Endometrial microvascular endothelial cells (primary cell): ENCODE results near the gene SYT2. TPM values are rescaled to one million over a fixed set of nuclear protein-coding genes. Genes with fewer than 3 reads are reported as not detected.
"Not testable (repeated sequence)": the region's sequence is repeated elsewhere in the genome, so short reads cannot be mapped to it uniquely, and the experiment has no call there.

Source experiments
- in situ Hi-C: cut with HindIII; loops from 2 replicates; pipeline ENCODE4 v1.10.0; 2017; ENCODE audit warnings: low sequenced_read_pairs, low pct_unique_long_range_greater_than_20kb; ENCODE audit errors: inconsistent ontology term
- total RNA-seq: library from RNA; depleted of rRNA; stranded (reverse); fragments of >200 nt; gene quantifications from one replicate; pipeline ENCODE4 v1.2.3, GENCODE V29; 2015; ENCODE audit errors: inconsistent ontology term

Gene SYT2
- total RNA-seq, 1 donor from 2014 or later = not detected

DNA sequence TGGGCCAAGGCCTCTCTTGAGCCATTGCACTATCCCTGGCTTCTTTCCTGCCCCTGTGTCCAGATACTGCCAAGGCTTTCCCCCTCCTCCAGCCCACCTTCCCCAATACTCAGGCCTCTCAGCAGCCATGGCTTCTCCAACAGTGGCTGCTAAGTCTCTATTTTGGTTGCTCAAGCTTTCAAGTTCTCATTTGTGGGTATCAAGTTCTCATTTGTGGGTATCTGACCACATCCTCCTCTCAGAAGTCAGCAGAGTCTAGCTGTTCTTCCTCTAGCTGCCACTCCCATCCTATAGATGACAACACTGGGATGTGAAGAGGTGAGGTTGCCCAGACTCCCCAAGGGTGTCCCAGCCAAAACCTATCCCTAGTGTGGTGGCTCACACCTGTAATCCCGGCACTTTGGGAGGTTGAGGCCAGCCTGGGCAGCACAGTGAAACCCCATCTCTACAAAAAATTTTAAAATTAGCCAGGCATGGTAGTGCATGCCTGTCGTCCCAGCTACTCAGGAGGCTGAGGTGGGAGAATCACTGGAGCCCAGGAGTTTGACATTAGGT, 80.9 kb downstream of the SYT2 start:
- in situ Hi-C loops = not testable (repeated sequence)

DNA sequence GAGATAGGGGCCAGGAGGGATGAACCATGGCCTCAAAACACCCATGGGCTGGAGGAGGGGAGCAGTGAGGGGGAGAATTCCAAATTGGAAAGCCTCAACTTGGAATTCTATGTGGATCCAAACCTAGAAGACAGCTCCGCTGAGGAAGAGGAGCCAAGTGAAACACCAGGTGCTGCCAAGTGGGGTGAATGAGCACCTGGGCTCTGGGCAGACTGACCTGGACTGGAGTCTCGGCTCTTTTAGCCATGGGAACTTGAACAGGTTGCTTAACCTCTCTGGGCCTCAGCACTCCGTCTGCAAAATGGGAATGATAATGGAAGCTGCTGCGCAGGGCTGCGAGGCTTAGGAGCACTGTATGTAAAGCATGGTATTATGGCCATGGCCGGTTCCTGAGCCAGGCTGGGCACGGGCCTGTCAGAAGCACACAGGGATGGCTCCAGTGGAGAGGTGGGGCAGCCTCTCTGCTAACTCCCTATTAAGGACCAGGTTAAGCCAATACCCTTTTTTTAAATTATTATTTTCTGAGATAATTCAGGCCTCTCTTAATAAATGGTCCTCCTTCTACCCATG, 81.5 kb downstream of the SYT2 start:
- in situ Hi-C loops = no loop called here

DNA sequence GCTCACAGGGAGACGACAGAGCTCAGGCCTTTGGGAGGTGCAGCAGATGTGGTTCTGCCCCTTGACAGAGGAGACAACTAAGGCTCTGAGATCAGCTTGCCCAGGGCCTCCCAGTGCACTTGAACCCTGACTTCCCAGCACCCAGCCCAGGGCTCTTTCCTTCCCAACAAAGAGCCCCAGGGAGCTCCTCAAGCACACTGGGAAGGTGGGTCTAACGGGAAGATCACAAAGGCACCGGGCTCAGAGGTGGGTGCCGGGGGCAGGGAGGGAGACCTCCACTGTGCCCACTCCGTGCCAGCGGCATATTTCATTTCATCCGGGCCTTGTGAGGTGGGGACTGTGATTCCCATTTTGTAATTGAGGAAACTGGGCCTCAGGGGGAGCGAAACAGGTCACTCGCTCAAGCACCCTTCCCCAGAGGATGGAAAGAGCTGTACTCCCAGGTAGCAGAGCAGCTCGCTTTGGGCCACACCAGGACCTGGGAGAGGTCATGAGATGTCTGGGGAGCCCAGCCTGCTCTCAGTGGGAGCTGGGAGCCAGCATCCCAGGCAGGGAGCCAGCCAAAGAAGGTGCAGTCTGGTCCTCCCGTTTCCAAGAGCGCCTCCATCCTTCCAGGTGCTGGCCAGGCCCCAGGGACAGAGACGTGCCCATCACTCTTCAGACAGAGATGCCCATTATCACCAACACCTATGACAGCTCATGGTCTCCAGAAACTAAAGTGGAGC, 82.3 kb downstream of the SYT2 start:
- in situ Hi-C loops = no loop called here

DNA sequence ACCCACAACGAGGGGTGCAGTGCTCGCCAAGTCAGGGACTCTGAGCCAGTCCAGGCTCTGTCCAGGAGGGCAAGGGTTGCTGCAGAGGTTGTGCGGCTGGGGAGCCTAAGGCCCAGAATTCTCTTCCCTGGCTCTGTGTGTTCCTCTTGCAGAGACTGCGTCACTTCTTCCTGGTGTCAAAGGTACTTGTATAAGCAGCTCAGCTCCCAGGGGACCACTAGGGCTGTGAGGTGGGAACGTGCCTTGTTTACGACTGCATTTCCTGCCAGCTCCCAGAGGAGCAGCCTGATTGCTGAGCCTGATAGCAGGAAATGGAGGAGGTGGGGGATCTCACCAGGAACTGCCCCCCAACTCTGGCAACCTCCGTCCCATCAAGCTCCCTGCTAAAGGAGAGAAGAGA, 83.2 kb downstream of the SYT2 start:
- in situ Hi-C loops = not testable (repeated sequence)

DNA sequence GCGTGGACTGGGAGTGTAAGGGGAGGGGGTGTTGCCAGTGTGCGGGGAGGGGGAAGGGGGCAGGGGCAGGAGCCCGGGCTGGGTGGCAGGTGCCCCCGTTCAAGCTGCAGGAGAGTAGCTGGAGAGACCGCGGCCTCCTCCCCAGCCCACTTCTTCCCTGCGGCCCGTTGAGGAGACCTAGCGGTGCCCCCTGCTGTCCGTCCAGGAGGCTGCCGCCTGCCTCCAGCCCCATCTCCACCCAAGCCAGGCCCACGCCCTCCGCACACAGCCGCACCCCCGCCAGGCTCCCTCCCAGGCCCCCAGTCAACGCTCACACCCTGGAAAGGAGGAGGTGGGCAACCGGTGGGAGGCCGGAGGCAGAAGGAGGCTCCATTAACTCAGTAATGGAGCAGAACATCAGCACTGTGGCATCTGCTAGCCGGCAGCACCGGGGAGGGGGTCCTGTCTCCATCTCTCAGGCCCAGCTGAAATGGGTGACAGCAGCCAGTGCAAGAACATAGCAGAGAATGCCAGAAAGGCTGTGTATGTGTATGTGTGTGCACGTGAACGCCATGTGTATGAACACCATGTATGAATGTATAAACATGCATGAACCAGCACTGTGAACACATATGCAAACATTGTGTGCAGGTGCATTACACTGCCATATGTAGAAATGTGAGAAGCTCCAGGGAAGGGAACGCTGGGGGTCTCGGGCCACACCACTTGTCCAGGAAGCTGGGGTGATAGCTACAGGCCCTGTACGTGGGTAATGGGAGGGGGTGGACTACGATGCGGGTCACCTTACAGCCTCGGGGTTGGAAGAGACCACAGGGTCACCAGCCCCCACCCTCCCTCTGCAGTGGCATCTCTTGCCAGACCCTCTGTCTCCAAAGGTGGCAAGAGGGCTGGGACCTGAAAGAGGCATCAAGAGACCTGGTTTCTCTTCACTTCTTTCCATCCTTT, 84.6 kb downstream of the SYT2 start:
- in situ Hi-C loops = no loop called here

DNA sequence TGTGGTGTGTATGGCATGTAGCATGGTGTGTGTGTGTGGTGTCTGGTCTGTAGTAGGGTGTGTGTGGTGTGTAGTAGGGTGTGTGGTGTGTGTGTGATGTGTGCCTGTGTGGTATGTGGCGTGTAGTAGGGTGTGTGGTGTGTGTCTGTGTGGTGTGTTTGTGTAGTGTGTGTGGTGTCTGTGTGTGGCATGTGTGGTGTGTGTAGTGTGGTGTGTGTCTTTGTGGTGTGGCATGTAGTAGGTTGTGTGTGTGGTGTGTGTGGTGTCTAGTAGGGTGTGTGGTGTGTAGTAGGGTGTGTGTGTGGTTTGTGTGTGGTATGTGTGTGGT, 85.5 kb downstream of the SYT2 start:
- in situ Hi-C loops = no loop called here

DNA sequence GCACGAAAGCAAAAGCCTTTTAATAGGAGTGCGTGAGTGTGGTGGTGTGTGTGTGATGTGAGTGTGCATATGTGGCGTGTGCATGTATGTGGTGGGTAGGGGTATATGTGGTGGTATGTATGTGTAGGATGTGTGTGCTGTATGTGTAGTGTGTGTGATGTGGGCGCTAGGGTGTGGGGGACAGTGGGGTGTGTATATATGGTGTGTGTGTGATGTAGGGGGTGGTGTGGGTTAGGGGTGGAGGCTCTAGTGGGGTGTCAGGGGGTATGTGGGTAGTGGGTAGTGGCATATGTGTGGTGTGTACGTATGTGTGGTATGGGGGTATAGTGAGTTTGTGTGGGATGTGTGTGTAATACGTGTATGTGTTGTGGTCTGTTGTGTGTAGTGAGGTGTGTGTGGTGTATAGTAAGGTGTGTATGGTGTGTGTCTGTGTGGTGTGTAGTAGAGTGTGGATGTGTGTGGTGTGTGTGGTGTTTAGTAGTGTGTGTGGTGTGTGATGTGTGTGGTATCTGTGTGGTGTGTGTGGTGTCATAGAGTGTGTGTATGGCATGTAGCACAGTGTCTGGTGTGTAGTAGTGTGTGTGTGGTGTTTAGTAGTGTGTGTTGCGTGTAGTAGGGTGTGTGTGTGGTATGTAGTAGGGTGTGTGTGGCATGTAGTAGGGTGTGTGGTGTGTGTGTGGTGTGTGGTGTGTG, 86.0 kb downstream of the SYT2 start:
- in situ Hi-C loops = no loop called here

DNA sequence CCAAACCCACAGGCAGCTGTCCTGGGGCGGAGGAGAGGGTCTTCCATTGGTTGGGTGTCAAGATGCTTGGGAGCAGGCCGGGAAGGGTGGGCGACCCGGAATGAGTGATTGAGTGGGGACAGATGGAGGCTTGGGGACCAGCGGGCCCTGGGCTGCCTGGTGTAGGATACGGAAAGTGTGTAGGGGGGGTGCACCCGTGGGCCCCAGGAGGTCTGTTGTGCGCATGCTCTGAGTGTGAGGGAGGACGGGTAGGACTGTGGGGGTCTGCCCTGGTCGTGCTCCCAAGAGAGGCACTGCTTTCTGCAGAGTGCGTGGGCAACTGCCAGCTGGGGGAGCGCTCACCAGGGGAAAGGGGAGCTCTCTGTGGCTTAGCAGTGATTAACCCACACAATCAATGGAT, 86.8 kb downstream of the SYT2 start:
- in situ Hi-C loops = not testable (repeated sequence)

DNA sequence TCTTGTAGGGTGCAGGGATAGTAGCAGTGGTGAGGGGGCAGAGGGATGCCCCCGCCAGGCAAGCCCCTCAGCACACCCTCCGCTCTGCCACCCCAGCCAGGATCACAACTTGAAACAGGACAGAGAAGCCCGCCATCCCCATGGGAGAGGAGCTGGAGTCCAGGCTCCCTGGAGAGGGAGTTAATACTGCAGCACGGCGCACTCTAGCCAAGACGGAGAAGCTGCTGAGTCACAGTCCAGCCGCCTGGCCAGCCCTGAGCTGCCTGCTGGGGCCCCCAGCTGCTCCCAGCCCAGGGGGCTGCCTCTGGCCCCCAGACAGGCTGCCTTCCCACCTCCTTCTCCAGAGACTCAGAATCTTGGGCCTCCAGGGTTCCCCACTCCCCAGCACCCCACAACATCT, 87.2 kb downstream of the SYT2 start:
- in situ Hi-C loops = no loop called here

DNA sequence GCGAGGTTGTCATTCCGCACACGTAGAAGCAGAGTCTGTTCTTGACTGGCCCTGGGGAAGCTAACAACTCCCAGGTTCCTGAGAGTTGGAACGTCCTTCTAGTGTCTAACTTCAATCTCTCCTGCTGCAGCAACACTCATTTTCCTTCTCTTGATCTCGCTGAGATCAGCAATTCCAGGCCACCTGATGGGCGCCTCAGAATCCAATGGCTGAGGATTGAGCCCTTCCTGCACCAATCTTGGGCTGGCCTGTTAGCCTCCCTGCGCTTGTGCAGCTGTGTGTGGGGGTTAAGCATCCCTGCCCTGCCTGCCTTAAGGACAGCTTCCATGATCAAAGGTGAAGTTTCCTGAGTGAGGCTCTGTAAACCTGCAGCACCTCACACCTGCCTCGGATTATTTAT, 87.9 kb downstream of the SYT2 start:
- in situ Hi-C loops = no loop called here

DNA sequence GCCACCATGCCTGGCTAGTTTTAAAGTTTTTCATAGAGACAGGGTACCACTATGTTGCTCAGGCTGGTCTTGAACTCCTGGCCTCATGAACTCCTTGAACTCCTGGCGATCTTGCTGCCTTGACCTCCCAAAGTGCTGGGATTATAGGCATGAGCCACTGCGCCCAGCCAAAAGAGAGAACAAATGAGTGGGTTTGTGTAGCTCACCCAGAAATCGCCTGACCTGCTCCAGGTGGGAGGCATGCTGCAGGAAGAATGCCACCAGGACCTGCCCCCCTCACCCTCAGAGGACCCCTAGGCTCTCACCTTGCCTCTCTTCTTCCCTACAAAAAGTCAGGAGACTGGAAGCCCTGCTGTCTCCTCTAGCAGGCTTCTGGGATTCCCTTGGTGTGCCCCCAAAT, 88.8 kb downstream of the SYT2 start:
- in situ Hi-C loops = no loop called here

DNA sequence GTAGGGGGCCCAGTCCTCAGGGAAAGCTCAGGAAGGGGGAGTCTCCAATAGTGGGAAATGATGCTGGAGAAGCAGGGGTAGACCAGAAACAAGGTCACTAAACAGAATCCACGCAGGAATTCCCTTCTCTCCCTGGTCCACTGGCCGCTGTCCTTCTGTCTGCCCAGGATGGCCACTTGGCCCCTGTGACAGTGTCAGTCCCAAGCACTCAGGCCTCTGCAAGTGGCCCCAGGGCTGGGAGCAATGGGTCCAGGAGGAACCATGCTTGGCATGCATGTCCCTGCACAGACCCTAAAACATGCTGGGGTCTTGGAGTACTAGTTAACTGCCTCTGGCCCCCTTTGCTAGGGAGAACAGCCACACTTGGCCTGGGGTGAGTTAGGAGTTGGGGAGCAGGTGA, 90.2 kb downstream of the SYT2 start:
- in situ Hi-C loops = not testable (repeated sequence)

DNA sequence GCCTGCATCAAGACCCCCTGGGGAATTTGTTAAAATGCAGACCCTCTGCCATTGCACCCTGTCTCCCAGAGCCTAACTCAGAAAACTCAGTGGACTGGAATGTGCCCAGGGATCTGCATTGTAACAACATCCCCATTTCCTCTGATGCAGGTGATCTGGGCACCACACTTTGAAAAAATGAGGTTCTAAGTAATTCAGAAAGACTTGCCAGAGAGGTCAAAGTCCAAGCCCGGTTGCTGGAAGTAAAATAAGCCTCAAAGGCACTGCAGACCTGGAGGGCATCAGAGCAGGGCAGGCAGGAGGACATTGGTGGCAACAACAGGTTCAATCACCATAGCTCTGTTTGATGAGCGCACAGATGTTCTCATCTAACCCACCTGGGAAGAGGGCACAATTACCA, 90.7 kb downstream of the SYT2 start:
- in situ Hi-C loops = no loop called here

DNA sequence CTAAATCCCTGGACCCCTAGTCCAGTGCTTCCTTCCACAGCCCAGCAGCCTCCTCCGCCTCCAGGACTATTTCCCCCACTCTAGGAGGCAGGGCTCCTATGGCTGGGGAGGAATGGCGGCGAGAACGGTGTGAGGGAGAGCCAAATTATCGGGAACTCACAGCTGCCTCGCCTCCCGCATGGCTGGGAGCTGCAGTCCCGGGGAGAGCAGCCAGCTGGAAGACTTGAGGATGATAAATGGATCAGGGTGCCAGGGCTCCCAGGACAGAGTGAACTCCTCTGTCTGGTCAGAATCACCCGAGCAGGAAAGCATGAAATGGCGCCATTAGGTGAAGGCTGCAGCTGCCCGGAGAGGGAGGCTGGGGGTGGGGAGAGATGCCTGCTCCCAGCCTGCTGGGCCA, 91.2 kb downstream of the SYT2 start:
- in situ Hi-C loops = not testable (repeated sequence)

DNA sequence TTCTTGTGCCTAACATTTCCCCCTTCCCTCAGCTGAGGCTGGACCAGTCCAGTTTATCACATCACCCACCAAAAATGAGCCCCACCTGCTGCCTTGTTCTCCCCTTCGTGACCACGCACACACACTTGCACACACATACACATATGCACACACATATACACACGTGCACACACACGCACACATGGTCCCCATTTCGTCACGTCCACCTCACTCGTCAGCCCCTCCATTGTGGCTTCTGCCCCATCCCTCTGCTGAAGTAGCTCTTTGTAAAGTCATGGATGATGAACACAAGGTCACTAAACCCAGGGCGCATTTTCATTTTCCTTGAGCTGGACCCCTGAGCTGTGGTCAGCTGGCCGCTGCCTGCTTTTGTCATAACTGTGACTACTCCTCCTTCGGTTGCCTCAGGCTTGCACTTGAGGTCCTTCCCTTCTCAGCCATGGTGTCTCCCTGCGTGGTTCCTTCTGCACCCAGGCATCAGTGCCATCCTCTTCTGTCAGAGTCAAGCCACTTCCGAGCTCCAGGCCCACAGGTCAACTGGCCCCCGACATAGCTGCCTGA, 93.8 kb downstream of the SYT2 start:
- in situ Hi-C loops = no loop called here

DNA sequence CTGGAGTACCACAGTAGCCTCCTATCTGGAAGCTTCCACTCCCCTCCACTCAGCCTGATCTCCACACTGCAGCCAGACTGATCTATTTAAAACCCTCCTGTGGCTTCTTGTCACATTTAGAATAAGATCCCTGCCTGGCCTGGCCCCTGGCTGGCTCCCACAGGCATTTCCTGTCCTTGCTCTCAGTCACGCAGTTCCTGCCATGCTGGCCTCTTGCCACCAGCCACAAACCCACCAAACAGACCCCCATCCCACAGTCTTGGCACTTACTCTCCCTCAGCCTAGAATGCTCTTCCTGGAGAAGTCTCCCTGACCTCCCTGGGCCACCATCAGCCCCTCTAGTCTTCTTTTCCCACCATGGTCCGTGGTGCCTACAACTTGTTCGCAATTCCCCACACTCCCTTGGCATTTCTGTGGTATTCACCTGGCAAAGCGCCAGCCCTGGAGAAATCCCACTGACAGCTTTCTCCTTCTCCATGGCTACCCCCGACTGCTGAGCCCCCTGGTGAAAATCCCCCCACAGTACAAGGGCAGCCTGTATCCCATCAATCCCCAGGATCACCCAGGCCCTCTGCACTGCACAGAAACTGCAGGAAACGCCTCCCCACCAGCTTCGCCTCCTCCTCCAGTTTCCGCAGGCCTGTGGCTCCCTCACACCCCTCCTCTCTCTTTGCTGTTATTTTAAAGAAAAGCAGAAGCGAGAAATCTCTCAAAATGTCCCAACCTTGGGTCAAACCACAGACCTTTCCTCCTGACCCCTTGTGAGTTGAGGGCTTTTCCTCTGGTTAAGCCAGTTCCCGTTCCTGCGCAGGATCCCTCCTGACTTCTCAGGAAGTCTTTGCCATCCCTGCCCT, 94.5 kb downstream of the SYT2 start:
- in situ Hi-C loops = no loop called here

DNA sequence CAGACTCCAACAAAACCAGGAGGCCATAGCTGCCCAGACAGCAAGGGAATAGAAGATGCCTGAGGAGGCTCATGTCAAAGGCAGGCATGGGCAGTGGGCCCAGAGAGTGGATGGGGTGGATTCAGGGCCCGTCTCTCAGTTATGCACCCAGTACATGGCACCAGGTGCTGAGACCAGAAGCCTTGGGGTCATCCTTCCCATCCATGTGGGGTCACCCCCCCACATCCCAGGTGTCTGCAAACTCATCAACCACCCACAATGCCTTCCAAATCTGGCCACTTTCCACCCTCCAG, 95.1 kb downstream of the SYT2 start:
- in situ Hi-C loops = not testable (repeated sequence)
